GM23338 (cell line): ENCODE measurements around the gene FAM168A. TPM values are rescaled to one million over a fixed set of nuclear protein-coding genes. Genes with fewer than 3 reads are reported as not detected.

ENCODE experiments used
- ATAC-seq: fragments of 200-7000 bp; cut with Tn5 transposase; 3 replicates; pipeline ENCODE4 v1.9.1; 2020
- DNase-seq: peaks from one replicate; pipeline ENCODE4 v3.0.0-alpha.2; 2015; ENCODE audit warnings: low spot score
- H2AFZ ChIP-seq: fragments of 200-600 bp; sonication (generic); 2 replicates; pipeline ENCODE4 v1.8.0; 2016; ENCODE audit warnings: antibody characterized with exemption, mild to moderate bottlenecking, moderate library complexity
- H3F3A ChIP-seq: fragments of 200-600 bp; sonication (generic); replicated peaks from 2 replicates; pipeline ENCODE4 v1.8.0; 2017; ENCODE audit warnings: antibody characterized with exemption, mixed run types, low read depth
- H3K27ac ChIP-seq: fragments of 200-600 bp; sonication (generic); 2 replicates; pipeline ENCODE4 v1.6.1; 2016; ENCODE audit warnings: low read depth
- H3K27me3 ChIP-seq: fragments of 200-600 bp; sonication (generic); 2 replicates; pipeline ENCODE4 v1.8.0; 2016; ENCODE audit warnings: mild to moderate bottlenecking, mixed run types, moderate library complexity; ENCODE audit not compliant: insufficient read depth
- H3K36me3 ChIP-seq: fragments of 200-600 bp; sonication (generic); 2 replicates; pipeline ENCODE4 v1.8.0; 2016; ENCODE audit warnings: mild to moderate bottlenecking; ENCODE audit not compliant: insufficient read depth
- H3K4me1 ChIP-seq: fragments of 200-600 bp; sonication (generic); 2 replicates; pipeline ENCODE4 v1.8.0; 2016; ENCODE audit warnings: mild to moderate bottlenecking, moderate library complexity; ENCODE audit not compliant: insufficient read depth
- H3K4me2 ChIP-seq: fragments of 200-600 bp; sonication (generic); 2 replicates; pipeline ENCODE4 v1.7.1; 2017; ENCODE audit warnings: mixed run types
- H3K4me3 ChIP-seq: fragments of 200-600 bp; sonication (generic); 2 replicates; pipeline ENCODE4 v1.6.1; 2016; ENCODE audit warnings: mixed run types
- H3K79me2 ChIP-seq: fragments of 200-600 bp; sonication (generic); replicated peaks from 2 replicates; pipeline ENCODE4 v1.8.0; 2017; ENCODE audit warnings: mild to moderate bottlenecking; ENCODE audit not compliant: insufficient read depth
- H3K9me2 ChIP-seq: fragments of 200-600 bp; sonication (generic); 2 replicates; pipeline ENCODE4 v1.8.0; 2017; ENCODE audit not compliant: insufficient read depth
- H4K20me1 ChIP-seq: fragments of 200-600 bp; sonication (generic); replicated peaks from 2 replicates; pipeline ENCODE4 v1.8.0; 2017; ENCODE audit warnings: mild to moderate bottlenecking; ENCODE audit not compliant: insufficient read depth
- H3K27ac Mint-ChIP-seq: 2 replicates; pipeline ENCODE4 v1.8.0; 2020; ENCODE audit warnings: inconsistent platforms, mild to moderate bottlenecking, moderate library complexity, mixed read lengths
- H3K27me3 Mint-ChIP-seq: 3 replicates; pipeline ENCODE4 v1.8.0; 2022; ENCODE audit warnings: low read depth, mild to moderate bottlenecking, moderate library complexity, mixed read lengths, inconsistent platforms; ENCODE audit not compliant: insufficient read depth, poor library complexity
- H3K36me3 Mint-ChIP-seq: 3 replicates; pipeline ENCODE4 v1.8.0; 2021; ENCODE audit warnings: low read depth, mild to moderate bottlenecking, inconsistent platforms, moderate library complexity, mixed read lengths
- H3K4me1 Mint-ChIP-seq: 3 replicates; pipeline ENCODE4 v1.8.0; 2020; ENCODE audit warnings: mild to moderate bottlenecking, inconsistent platforms, mixed read lengths
- H3K4me3 Mint-ChIP-seq: 3 replicates; pipeline ENCODE4 v1.8.0; 2021; ENCODE audit warnings: moderate library complexity, mild to moderate bottlenecking, inconsistent platforms, mixed read lengths
- H3K9me3 Mint-ChIP-seq: 3 replicates; pipeline ENCODE4 v1.8.0; 2020; ENCODE audit warnings: moderate library complexity, mild to moderate bottlenecking, inconsistent platforms, mixed read lengths
- CREB1 ChIP-seq: fragments of 250-450 bp; sonication (Bioruptor Pico); IDR thresholded peaks from 2 replicates; pipeline ENCODE4 v1.5.0; 2020; ENCODE audit warnings: low read depth, mild to moderate bottlenecking, moderate library complexity
- CTCF ChIP-seq, 2 experiments: fragments of 200-600 bp in 1 of 2; sonication (generic) in 1 of 2; conservative IDR thresholded peaks; 2 replicates each; pipeline versions ENCODE4 v1.5.1 to v1.6.1; 2016 to 2017; ENCODE audit warnings: antibody characterized with exemption in 2 of 2, low read depth in 2 of 2, mild to moderate bottlenecking in 2 of 2, moderate library complexity in 1 of 2
- ETS1 ChIP-seq: IDR thresholded peaks from 2 replicates; pipeline ENCODE4 v1.6.1; 2016; ENCODE audit warnings: antibody characterized with exemption
- JUNB ChIP-seq: IDR thresholded peaks from one replicate; pipeline ENCODE4 v1.6.1; 2016; ENCODE audit warnings: antibody characterized with exemption; ENCODE audit not compliant: unreplicated experiment
- POLR2AphosphoS5 ChIP-seq: IDR thresholded peaks from 2 replicates; pipeline ENCODE4 v1.6.1; 2016; ENCODE audit warnings: antibody characterized with exemption, low read depth
- ZNF114 ChIP-seq: fragments of 250-450 bp; sonication (Bioruptor Pico); IDR thresholded peaks from 2 replicates; pipeline ENCODE4 v1.5.0; 2020; ENCODE audit warnings: mild to moderate bottlenecking, moderate library complexity
- ZNF331 ChIP-seq: fragments of 250-450 bp; sonication (Bioruptor Pico); IDR thresholded peaks from 2 replicates; pipeline ENCODE4 v1.5.0; 2020; ENCODE audit warnings: low read depth, mild to moderate bottlenecking, moderate library complexity
- ZNF462 ChIP-seq: fragments of 250-450 bp; sonication (Bioruptor Pico); IDR thresholded peaks from 2 replicates; pipeline ENCODE4 v1.5.0; 2020; ENCODE audit warnings: mild to moderate bottlenecking, moderate library complexity
- polyA plus RNA-seq: library from polyadenylated mRNA; unstranded; fragments of >200 nt; fragmentation: Nextera tagmentation; extraction: Ambion mirVana; gene quantifications from 2 replicates; pipeline ENCODE4 v1.2.1, GENCODE V29; 2016
- total RNA-seq: library from RNA; depleted of rRNA; stranded (reverse); fragments of >200 nt; shearing (Covaris generic); gene quantifications from 2 replicates; pipeline ENCODE4 v1.2.3, GENCODE V29; 2014

FAM168A gene
- total and polyA plus RNA-seq, 2 experiments from 2014 or later: 8.0 to 20.3 TPM

- Histone ChIP-seq H4K20me1 (peaks cover 2% of the 10 kb centered on the region; the same call in 1 of the 2 replicates), H3K27me3 (peaks cover 13% of the 10 kb centered on the region; the same call in 1 of the 2 replicates), H2AFZ (no peak overlapping the region), H3K4me1 (no peaks in the 10 kb centered on the region), H3K4me2 (no peak overlapping the region), H3K27ac (no peak overlapping the region), H3K9me2 (no peaks in the 10 kb centered on the region), H3K79me2 (peaks cover 4% of the 10 kb centered on the region), H3K4me3 (no peak overlapping the region), H3F3A (no peaks in the 10 kb centered on the region), H3K36me3 (no peaks in the 10 kb centered on the region)
- H3K27me3 Mint-ChIP-seq: peaks cover 21% of the 10 kb centered on the region
- no peak for ATAC-seq
- TF ChIP-seq ZNF462 (CRISPR knock-in tag) (no peak), ETS1 (no peak), JUNB (no peak), ZNF114 (CRISPR knock-in tag) (no peak), POLR2AphosphoS5 (no peak), CTCF (conservative IDR thresholded peaks at IDR 0.05; ENCODE audit: low read depth in 2 of 2) (no peak), CREB1 (no peak), ZNF331 (CRISPR knock-in tag) (no peak)
- no peak overlapping the region for H3K27ac Mint-ChIP-seq
- no peaks in the 10 kb centered on the region for H3K36me3 Mint-ChIP-seq
- H3K4me1 Mint-ChIP-seq: peaks cover 21% of the 10 kb centered on the region
- DNase-seq: no peak
- no peaks in the 10 kb centered on the region for H3K9me3 Mint-ChIP-seq
- H3K4me3 Mint-ChIP-seq: no peak overlapping the region
Measured at GRCh38 chr11:73380897-73381410, 217.0 kb downstream of the FAM168A start.
